GM21737 (cell line): Measurements from ENCODE around the gene TOX4.
"Not testable (repeated sequence)": the region's sequence is repeated elsewhere in the genome, so short reads cannot be mapped to it uniquely, and the experiment has no call there.

Experiments used
- ATAC-seq: cut with Tn5 transposase; IDR thresholded peaks from one replicate; pipeline ENCODE4 v1.9.1; 2021; ENCODE audit warnings: mild to moderate bottlenecking, moderate library complexity; ENCODE audit not compliant: unreplicated experiment

The TOX4 gene

DNA sequence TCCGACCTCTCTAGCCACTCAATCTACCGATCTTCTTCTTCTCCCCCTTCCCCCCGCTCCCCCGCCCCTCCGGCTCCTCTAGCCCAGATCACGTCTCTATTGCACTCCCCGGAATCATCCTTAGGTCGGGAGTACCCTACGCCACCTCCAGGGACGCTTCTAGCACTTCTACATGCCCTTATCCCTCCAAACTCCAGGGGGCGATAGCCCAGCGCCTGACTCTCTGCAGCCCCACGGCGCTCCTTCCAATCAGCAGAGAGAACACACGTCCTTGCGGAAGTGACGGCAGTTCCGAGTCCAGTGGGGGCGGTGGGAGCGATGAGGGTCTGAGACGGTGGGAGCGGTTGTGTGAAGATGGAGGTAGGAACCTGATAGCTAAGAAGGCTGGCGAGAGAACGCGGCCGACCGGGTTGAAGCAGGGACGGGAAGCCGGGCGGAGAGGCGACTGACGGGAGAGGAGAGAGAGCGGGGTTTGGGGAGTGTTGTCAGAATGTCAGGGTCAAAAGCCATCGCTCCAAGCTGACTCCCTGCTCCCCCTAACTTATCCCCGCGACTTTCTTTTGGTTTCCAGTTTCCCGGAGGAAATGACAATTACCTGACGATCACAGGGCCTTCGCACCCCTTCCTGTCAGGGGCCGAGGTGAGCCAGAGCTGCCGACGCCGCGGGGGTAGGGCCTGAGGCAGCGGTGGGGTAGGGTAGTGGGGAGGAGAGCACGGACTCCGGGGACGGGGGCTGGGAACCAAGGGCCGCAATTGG lies at the start of gene TOX4, which contains the start of gene RAB2B:
Gene TOX4, plus strand, starts transcription at position 271 of the 757 bp plus-strand sequence. Its CDS starts 84 bp downstream, at position 355.
Gene RAB2B, minus strand, starts transcription at position 35 of the 757 bp plus-strand sequence. CDS start 87 bp downstream, outside the sequence.
- peak; percentile 99 for ATAC-seq

- ATAC-seq, result no peak
Measured at GRCh38 chr14:21428930-21429329, 48.1 kb upstream of the TOX4 start.

GRCh38 chr14:21431126-21431525 lies 45.9 kb upstream of the TOX4 start:
- no peak for ATAC-seq

DNA sequence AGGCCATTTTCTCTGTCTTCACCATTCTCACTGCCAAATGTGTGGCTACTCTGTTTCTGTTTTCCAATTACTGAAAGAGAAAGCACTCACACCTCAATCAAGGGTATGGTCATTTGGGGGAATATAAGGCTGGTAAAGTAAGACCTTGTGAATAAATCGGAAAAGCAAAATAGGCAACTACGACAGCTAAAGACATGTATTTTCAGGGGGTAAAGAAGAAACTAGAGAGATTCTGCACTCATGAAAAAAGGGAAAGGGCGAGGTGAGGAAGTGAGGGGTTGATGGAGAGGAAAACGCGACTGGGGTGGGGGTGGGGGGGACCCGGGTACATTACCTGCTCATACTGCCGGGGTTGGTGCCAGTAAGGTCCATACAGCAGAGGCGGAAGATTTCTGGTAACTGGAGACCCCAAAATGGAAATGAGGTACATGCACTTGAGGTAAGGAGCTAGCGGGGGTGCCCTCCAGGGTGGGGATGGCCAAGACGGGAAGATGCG lies 40.4 kb upstream of the TOX4 start:
- no peak for ATAC-seq

DNA sequence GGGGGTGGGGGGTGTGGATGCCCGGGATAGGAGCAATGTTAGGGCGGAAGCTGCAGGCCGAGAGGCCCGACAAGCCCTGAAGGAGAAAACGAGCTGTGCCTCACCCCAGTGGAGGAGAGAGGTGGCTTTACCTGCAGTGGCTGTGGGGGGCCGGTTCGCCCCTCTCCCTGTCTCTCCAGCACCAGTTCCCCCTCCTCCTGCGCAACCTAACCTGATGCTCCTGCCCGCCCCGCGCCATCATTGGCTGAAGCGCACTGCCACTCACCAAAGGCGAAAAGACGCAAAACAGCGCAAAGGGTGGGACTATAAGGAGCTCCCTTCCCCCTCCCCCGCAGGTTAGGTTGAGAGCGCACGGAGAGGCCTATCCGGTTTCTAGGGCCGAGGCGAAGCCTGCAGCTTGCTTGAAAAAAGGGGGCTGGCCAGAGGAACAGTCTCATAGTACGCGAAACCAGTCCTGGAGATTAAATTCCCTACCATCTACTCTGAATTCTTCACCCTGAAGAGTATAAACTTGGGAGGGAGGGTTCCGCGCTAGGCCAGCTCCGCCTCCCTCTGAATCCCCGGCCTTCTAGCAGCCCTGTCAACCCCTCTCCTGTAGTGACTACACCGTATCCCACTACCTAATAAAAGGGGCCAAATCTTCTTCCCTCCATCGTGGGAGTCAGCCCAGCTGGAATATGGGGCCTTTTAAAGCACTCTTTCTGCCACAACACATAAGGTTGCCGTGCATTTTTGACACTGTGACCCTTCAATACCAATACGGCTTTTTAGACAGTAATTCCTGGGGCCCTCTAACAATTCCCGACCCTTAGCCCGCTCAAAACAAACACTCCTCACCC lies 39.7 kb upstream of the TOX4 start:
- ATAC-seq, result peak; percentile 97

DNA sequence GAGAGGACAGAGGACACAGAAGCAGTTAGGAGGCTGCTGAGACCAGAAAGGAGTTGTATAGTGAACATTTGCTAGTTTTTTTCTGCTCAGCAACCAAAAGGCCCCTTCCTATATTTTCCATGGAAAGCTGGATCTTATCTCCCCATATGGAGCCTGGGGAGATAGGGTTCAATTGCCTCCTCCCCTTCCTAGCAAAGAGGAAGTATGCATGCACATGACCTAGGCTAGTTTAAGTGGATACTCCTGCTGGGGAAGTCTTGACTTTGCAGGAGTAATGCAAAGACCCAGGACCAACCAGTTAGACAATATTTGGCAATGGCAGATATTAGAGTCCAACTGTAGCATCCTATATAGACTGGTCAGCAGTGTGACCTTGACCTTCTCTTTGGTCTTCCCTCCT lies 36.1 kb upstream of the TOX4 start:
- ATAC-seq, result no peak

GRCh38 chr14:21442657-21443056 lies 34.3 kb upstream of the TOX4 start:
- ATAC-seq, result not testable (repeated sequence)

DNA sequence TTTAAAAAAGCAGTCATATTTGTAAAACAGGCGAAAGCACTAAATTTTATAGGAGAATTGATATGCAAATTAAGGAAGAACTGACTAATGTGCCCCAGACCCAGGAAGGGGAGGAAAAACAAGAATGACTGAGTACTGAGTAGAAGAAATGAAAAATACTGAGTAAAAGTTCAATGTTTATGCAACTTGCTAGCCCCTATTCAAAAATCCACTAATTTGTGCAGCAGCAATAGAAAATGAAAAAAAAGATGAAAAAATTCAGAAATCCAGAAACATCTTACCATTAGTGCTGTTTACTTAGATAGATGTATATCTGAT lies 27.1 kb upstream of the TOX4 start:
- no peak for ATAC-seq

- ATAC-seq, result no peak
Measured at GRCh38 chr14:21454843-21455544, 22.0 kb upstream of the TOX4 start.

DNA sequence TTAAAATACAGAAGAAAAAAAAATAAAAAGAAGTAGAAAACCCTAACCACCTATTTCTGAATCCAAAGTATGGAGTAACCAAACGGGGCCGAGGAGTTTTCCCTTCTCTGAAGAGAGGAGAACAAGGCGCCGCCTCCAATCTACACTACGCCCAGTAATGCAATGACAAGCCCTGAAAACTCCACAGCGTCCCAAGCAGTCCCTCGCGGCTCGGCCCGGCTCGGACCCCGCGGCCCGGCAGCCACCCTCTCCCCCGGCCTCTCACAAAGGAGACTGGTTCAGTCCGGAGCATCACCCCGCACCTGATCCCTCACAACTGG lies 21.4 kb upstream of the TOX4 start:
- no peak for ATAC-seq

- peak; percentile 97 for ATAC-seq
Measured at GRCh38 chr14:21455912-21456667, 20.9 kb upstream of the TOX4 start, which contains the start of gene CHD8. TSS of gene CHD8 (minus strand) at chr14:21456123. CDS start at chr14:21431643, 24,480 bp downstream.

DNA sequence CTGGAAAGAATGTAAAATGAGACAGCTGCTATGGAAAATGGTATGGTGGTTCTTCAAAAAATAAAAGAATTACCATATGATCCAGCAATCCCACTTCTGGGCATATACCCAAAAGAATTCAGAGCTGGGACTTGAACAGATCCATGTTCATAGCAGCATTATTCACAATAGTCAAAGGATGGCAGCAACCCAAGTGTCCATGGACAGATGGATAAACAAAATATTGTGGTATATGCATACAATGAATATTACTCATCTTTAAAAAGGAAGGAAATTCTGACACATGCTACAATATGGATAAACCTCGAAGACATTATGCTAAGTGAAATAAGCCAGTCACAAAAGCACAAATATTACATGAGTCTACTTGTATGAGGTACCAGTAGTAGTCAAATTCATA lies 9.4 kb upstream of the TOX4 start:
- no peak for ATAC-seq

DNA sequence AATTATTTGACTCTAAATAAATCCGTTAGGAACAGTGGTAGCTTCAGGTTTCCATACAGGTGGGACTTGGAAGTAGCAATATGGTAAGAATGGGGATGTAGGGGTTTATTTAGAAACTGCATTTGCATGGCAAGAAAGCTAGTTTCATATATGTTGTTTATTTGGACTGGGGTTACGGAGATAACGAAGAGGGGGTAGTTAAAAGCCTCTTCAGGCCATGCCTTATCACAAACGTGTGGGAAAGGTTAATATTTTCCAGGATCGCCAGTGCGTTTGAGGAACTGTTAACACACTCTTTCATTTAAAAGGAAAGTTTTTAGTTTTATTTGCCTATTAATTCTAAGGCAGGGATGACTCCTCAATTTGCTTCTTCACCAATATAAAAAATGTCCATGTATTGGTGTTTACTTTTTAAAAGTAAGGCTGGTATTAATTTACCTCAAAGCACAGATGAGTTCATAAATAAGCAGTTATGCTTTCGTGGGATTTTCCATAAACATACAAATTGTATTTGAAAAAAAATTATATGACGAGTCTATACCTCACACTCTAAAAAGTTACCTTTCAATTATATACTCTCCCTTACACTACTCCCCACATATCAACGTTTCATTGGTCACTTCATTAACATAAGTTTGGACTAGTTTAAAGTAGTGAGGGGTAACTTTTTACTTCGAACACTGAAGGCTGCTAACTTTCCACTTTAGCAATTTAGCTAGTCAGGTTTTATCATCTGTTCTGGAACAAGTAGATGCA lies 1.1 kb upstream of the TOX4 start:
- ATAC-seq, result peak; percentile 4

- peak; percentile 36 for ATAC-seq
Measured at GRCh38 chr14:21476523-21476924, 471 bp upstream of the TOX4 start.

GRCh38 chr14:21486640-21487087 lies 9.7 kb downstream of the TOX4 start:
- no peak for ATAC-seq

- no peak for ATAC-seq
Measured at GRCh38 chr14:21494902-21495762, 18.1 kb downstream of the TOX4 start.

DNA sequence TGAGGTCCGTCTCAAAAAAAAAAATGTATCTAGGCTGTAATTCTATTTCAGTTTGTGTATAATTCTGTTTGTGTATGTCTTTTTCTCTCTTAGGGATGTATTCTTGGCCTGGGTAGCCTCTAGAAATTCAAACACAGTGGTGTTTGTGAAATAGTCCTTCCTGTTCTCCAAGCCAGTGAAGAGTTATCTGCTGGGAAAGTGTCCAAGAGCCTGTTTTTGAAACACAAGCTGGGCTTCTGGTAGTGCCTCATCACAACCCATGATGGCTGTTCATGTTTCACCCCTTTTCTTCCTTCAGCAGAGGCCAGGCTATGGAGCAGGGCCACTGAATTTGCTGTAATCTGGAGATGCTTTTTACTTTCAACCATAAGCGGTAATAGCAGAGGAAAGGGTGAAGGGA lies 19.5 kb downstream of the TOX4 start:
- no peak for ATAC-seq

DNA sequence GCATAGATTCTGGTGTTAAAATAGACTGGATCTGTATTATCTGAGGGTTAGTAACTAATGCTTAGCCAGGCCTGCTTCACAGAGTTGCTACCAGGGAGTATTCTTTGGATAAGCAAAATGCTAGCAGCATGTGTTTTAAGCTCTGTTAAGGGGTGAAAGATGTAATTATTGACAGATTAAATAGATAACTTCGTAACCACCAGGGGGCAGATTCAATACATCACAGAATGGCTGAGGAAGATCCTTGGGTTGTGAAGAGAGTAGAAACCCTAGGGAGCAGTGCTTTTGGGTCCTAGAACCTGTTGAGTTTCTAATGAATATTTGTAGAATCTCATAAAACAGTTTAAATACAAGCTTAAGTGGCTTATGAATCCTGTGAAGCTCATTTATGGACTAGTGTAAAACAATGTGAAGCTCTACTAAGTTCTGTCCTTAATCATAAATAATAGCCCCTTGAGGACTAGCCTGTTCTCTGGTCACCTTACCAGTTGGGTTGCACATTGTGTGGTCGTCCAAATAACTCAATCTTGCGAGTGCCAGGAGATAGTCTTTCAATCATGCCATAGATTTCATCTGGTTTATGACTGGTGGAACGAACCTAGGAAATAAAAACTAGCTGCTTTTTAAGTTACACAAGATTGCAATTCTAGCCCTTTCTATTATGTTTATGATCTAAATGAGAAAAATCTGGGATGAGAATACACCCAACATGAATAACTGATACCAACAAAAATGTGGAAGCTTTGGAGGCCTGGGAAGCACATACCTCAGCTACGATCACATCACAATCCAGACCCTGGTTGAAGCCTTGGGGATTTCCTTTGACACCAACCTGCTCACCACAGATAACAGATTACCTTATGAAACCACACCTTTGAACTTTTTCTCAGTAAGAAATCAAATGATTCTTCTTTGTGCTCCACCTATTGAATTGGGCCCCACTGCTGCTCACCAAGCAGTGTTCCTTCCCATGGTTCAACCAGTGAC lies 21.8 kb downstream of the TOX4 start:
- peak; percentile 54 for ATAC-seq
